Activated CD8-positive, alpha-beta T cell treated with anti-CD3 and anti-CD28 coated beads for 36 hours (primary cell): ENCODE measurements around the gene HSD17B12. TPM values are rescaled to one million over a fixed set of nuclear protein-coding genes. Genes with fewer than 3 reads are reported as not detected.

Experiments used
- ATAC-seq: fragments of 200-7000 bp; cut with Tn5 transposase; one replicate; pipeline ENCODE4 v1.10.0; 2021; ENCODE audit warnings: mild to moderate bottlenecking, moderate library complexity
- CTCF ChIA-PET: fragments of 350-600 bp; sonication (Branson Sonifier 250); formaldehyde crosslinking; loops from one replicate; lab custom pipeline; 2021; ENCODE audit warnings: antibody characterized with exemption; lab: Charles Lee
- POLR2A ChIA-PET: fragments of 350-600 bp; sonication (Branson Sonifier 250); formaldehyde crosslinking; loops from one replicate; lab custom pipeline; 2021; ENCODE audit warnings: antibody characterized with exemption; lab: Charles Lee
- DNase-seq: peaks from one replicate; pipeline ENCODE4 v3.0.0-alpha.2; 2020
- H3K27ac Mint-ChIP-seq: one replicate; pipeline ENCODE4 v1.8.0; 2021; ENCODE audit warnings: mild to moderate bottlenecking, mixed read lengths
- H3K27me3 Mint-ChIP-seq: one replicate; pipeline ENCODE4 v1.8.0; 2021; ENCODE audit warnings: mixed read lengths
- H3K36me3 Mint-ChIP-seq: one replicate; pipeline ENCODE4 v1.8.0; 2021; ENCODE audit warnings: low read depth, mixed read lengths
- H3K4me1 Mint-ChIP-seq: one replicate; pipeline ENCODE4 v1.8.0; 2021; ENCODE audit warnings: low read depth, mixed read lengths
- H3K4me3 Mint-ChIP-seq: one replicate; pipeline ENCODE4 v1.8.0; 2021; ENCODE audit warnings: mild to moderate bottlenecking, moderate library complexity, mixed read lengths
- H3K9me3 Mint-ChIP-seq: one replicate; pipeline ENCODE4 v1.8.0; 2021; ENCODE audit warnings: mixed read lengths
- intact Hi-C: fragments of 100-400 bp; cut with micrococcal nuclease; formaldehyde crosslinking; loops from one replicate; pipeline ENCODE4 v1.10.0; 2022
- total RNA-seq, 2 experiments: library from RNA; stranded (reverse); gene quantifications; one replicate each; pipeline ENCODE4 v1.2.3, GENCODE V29; 2021
- TF ChIP-seq, protein P1 (sequence below): fragments of 200-600 bp; IDR thresholded peaks from one replicate; pipeline ENCODE4 v1.8.0; 2022; ENCODE audit warnings: antibody characterized with exemption, mild to moderate bottlenecking

Gene HSD17B12
- total RNA-seq, 2 experiments from 2014 or later, result 44.8 to 46.8 TPM

DNA sequence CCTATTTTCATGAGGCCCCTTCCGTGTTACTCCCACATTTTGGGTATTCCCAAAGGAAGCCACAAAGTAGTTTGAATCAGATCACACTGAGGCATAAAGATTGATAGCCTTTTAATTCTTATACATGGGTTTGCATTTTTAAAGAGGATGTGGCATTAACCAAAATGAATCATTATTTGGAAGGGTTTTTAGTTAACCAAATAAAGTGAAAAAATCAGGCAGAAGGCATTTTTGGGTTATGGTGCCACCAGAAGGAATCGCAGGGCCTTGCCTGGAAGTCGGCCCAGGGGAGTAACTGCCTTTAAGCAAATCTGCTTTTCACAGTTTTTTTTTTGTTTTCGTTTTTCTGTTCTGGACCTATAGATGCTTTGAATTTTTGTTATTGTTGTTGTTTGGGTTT lies 55.4 kb downstream of the HSD17B12 start:
- TF ChIP-seq, protein P1, sequence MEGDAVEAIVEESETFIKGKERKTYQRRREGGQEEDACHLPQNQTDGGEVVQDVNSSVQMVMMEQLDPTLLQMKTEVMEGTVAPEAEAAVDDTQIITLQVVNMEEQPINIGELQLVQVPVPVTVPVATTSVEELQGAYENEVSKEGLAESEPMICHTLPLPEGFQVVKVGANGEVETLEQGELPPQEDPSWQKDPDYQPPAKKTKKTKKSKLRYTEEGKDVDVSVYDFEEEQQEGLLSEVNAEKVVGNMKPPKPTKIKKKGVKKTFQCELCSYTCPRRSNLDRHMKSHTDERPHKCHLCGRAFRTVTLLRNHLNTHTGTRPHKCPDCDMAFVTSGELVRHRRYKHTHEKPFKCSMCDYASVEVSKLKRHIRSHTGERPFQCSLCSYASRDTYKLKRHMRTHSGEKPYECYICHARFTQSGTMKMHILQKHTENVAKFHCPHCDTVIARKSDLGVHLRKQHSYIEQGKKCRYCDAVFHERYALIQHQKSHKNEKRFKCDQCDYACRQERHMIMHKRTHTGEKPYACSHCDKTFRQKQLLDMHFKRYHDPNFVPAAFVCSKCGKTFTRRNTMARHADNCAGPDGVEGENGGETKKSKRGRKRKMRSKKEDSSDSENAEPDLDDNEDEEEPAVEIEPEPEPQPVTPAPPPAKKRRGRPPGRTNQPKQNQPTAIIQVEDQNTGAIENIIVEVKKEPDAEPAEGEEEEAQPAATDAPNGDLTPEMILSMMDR, result no peak
- H3K36me3 Mint-ChIP-seq, result peaks cover 40% of the 10 kb centered on the region
- DNase-seq, result no peak
- no peak overlapping the region for H3K27ac Mint-ChIP-seq
- intact Hi-C loops, result no loop called here
- ChIA-PET CTCF (no interaction called here), POLR2A (no interaction called here)
- H3K27me3 Mint-ChIP-seq, result no peaks in the 10 kb centered on the region
- no peak for ATAC-seq
- H3K4me3 Mint-ChIP-seq, result no peak overlapping the region
- peaks cover 19% of the 10 kb centered on the region for H3K4me1 Mint-ChIP-seq
- peaks cover 12% of the 10 kb centered on the region for H3K9me3 Mint-ChIP-seq

DNA sequence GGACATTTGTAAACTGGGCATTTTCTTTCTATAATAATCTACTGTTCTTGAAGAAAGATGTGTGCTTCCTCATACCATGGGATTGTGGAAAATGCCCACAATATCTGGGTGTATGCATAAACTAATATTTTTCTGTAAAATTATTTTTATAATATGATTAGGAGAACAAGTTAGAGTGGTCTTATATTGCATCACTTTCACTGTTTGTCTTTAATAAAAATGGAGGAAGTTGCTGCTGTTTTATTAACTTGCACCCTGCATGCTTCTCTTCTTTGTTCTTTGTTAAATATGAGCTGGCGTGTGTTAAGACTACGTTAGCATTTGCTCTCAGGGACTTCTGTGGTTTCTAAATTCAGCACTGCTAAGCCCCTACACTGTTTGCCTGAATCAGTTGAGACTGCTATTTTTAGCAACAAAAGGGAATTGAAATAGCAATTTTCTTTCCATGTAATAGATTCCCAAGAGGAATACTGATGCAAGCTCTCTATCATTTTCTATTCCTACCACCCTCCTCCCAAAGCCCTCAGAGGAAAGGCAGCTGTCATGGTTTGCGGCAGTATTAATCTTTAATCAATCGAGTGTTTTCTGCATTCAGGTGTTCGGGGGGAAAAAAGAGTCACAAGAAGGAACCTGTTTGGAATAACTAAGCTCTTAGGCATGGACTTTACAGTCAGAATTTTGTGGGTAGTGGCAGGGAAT lies 56.1 kb downstream of the HSD17B12 start:
- TF ChIP-seq, protein P1, result no peak

DNA sequence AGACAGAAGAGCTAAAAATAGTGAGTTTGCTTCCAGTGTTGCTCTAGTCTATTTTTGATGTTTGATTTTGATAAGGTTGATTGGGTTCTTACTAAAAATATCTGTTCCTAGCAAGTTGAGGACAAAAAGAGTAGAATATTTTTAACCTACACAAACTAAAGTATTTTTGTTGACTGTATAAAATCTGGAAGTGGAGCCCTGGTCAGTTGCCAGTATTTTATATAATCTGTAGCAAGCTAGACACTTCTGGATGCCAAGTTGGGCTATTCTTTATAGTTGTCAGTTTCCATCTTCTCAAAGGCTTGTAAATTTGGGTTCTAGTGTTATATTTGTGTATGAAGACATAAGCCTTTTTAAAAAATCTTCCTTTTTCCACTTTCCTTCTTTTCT lies 56.7 kb downstream of the HSD17B12 start:
- Mint-ChIP-seq H3K4me3 (no peak overlapping the region), H3K27ac (no peak overlapping the region), H3K9me3 (peaks cover 9% of the 10 kb centered on the region), H3K4me1 (peaks cover 17% of the 10 kb centered on the region), H3K36me3 (peaks cover 41% of the 10 kb centered on the region), H3K27me3 (no peaks in the 10 kb centered on the region)
- DNase-seq (no peak), ATAC-seq (no peak)
- ChIA-PET CTCF (no interaction called here), POLR2A (no interaction called here)
- TF ChIP-seq, protein P1, result no peak
- intact Hi-C loops, result no loop called here

More for the DNA sequence above, 56.1 kb downstream of the HSD17B12 start:
- Mint-ChIP-seq H3K9me3 (peaks cover 12% of the 10 kb centered on the region), H3K4me1 (peaks cover 19% of the 10 kb centered on the region), H3K27ac (no peak overlapping the region), H3K27me3 (no peaks in the 10 kb centered on the region), H3K36me3 (peaks cover 42% of the 10 kb centered on the region), H3K4me3 (no peak overlapping the region)
- POLR2A ChIA-PET, result no interaction called here
- CTCF ChIA-PET, result no interaction called here
- intact Hi-C loops, result no loop called here
- DNase-seq (no peak), ATAC-seq (no peak)

DNA sequence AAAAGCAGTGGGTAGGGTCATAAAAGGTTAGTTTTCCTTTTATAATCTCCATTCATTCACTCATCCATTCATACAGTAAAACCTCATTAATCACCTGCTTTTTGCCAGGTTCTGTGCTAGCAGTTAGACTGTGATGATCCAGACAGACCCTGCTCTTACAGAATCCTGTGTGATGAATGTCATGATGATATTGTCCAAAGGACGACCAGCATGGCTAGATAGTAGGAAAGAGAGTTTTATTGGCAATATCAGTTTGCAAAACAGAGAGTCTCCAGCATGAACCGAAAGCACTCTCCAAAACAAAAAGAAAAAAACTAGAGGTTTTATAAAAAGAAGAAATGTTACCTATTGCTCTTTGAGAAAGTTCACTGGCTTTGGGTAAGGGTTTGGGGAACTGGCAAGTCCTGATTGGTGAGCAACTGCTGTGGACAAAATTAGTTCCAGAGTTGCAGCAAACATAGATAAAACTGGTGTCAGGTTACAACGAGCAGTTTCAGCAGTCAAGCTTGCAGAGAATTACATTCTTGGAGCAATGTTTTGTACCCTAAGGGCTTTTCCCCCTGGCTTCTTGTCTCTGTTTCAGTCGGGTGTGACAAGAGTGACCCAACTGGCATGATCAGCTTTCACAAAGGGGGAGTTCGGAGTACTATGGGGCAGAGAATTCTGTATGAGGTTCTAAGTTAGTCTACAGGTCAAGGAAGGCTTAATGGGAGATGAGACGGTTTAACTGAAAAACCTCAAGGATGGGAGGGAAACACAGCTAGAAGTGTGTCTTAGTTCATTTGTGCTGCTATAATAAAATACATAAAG lies 58.3 kb downstream of the HSD17B12 start:
- Mint-ChIP-seq H3K27me3 (no peaks in the 10 kb centered on the region), H3K4me3 (no peak overlapping the region), H3K36me3 (peaks cover 40% of the 10 kb centered on the region), H3K9me3 (peaks cover 10% of the 10 kb centered on the region), H3K27ac (no peak overlapping the region), H3K4me1 (peaks cover 16% of the 10 kb centered on the region)
- DNase-seq (no peak), ATAC-seq (no peak)
- ChIA-PET POLR2A (no interaction called here), CTCF (no interaction called here)
- intact Hi-C loops, result no loop called here
- TF ChIP-seq, protein P1, result no peak

DNA sequence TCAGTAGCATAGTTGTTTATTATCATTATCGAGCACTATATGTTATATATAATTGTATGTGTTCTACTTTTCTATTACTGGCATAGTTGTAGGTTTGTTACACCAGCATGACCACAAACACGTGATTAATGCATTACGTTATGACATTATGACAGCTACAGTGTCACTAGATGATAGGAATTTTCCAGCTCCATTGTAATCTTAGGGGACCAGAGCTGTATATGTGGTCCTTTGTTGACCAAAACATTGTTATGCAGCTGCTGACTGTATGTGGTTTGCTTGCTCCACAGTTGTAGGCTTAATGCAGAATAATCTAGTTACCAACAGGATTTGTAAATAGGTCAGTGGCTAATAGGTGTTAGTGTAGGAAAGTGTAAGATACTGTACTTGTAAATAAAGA lies 66.1 kb downstream of the HSD17B12 start:
- H3K36me3 Mint-ChIP-seq, result peaks cover 45% of the 10 kb centered on the region
- no peak for DNase-seq
- TF ChIP-seq, protein P1, result no peak
- no peak for ATAC-seq
- H3K27ac Mint-ChIP-seq, result no peak overlapping the region
- intact Hi-C loops, result no loop called here
- no peaks in the 10 kb centered on the region for H3K4me1 Mint-ChIP-seq
- H3K4me3 Mint-ChIP-seq, result no peak overlapping the region
- H3K27me3 Mint-ChIP-seq, result no peaks in the 10 kb centered on the region
- POLR2A ChIA-PET, result no interaction called here
- peaks cover 15% of the 10 kb centered on the region for H3K9me3 Mint-ChIP-seq
- CTCF ChIA-PET, result interaction anchor here (0.9 to 1.4 kb wide), 2 partner anchors 17 kb away, joined by 3 to 4 read pairs; no protein-coding TSS in a partner anchor
